NCI-H345 (cell line): Measurements from ENCODE around the gene HLA-DRB1.
"Not testable (repeated sequence)": the region's sequence is repeated elsewhere in the genome, so short reads cannot be mapped to it uniquely, and the experiment has no call there.

ENCODE experiments used
- DNase-seq: peaks from one replicate; lab custom pipeline; 2025; lab: John Stamatoyannopoulos, UW

Gene HLA-DRB1

DNA sequence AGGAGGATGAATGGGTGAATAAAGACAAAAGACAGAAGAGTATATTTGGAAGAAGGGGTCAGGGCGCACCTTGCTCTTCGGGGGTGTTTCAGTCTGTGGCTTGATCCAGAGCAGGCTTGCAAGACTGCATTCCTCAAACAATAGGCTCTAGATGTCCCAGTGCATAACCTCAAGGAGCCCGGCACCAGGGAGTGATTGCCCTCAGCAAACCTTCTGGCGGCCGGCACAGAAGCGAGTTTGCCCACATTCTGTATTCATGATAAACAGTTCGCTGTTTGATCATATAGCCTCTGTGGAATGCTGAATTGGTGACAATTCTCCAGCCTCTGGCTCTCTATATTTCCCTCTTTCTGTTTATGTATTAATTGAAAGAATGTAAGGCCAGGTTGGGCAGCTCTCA is 29.9 kb downstream of the HLA-DRB1 start:
- no peak for DNase-seq

DNA sequence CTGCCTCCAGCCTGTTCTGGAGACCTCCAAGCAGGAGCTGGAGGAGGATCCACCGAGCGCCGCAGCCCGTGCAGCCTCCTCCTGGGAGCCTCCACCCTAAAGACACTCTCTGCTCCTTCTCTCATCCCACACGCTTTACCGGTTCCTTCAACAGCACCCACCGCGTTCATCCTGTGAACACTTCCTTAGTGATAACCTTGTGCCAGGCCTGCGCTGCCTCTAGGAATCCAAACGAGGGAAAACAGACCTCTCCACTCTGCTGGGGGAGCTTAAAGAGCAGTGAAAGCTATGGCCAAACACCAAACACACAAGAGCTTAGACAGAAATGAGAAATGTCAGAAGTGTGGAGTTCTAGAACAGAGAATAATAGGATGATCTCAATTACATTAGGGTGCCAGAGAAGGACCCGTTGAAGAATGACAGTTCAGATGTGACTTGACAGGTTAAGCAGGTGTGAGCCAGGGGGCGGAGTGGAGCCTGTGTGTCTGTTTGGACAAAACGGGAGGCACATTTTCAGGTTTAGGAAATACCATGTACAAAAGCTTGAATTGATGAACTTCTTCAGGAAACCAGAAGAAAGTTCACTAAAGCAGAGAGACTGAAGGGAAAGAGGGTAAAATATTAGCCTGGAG is 31.1 kb downstream of the HLA-DRB1 start:
- no peak for DNase-seq

- no peak for DNase-seq
These were observed 35.3 kb downstream of the HLA-DRB1 start for GRCh38 chr6:32554116-32554965.

DNA sequence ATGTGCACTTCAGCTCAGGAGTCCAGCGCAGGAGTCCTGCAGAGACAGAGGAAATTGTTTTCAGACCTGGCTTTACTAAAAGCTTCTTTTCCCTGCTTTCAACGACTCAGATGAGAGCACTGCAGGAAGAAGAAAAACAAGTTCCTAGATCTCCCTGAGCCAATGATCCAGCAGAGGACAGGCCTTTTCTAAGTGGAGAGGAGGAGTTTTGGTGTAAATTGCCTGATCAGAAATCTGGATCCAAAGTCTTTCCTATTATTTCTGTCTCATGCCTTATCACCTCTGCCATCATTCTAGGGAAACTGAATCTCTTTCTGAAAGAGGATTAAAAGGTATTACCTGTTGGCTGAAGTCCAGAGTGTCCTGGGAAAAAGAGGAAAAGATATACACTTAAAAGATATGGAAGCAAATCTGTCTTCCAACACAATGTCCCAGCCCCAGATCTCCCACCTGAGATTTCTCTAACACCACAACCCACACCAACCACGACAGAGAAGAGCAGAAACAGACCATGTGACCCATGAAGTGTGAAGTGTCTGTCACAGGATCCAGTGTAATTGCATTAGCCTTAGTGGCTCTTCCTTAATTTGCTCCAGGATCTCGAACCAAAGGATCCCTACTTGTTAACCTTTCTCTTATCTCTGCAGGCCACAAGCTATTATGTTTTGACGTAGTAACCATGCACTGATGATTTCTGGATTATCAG is 36.5 kb downstream of the HLA-DRB1 start:
- DNase-seq: no peak

- DNase-seq: no peak
These were observed 38.2 kb downstream of the HLA-DRB1 start for GRCh38 chr6:32551410-32551809.

- no peak for DNase-seq
These were observed 49.8 kb downstream of the HLA-DRB1 start for GRCh38 chr6:32539839-32540238.

DNA sequence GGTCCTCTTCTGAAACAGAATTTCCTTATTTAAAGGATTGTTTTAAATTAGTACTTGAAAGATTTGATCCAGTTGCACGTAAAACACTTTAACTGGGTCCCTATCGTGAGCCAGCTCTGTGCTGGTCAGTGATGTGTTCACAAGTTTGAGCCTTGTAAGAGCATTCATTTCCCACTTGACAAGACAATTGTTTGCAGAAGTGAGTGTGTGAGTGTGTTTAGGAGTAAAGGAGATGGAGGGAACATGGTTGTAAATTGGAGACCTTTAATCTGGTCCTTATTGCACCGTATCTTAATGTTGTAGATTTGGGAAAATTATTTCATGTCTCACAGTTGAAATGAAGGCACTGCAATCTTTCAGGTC is 59.2 kb downstream of the HLA-DRB1 start:
- DNase-seq: not testable (repeated sequence)

DNA sequence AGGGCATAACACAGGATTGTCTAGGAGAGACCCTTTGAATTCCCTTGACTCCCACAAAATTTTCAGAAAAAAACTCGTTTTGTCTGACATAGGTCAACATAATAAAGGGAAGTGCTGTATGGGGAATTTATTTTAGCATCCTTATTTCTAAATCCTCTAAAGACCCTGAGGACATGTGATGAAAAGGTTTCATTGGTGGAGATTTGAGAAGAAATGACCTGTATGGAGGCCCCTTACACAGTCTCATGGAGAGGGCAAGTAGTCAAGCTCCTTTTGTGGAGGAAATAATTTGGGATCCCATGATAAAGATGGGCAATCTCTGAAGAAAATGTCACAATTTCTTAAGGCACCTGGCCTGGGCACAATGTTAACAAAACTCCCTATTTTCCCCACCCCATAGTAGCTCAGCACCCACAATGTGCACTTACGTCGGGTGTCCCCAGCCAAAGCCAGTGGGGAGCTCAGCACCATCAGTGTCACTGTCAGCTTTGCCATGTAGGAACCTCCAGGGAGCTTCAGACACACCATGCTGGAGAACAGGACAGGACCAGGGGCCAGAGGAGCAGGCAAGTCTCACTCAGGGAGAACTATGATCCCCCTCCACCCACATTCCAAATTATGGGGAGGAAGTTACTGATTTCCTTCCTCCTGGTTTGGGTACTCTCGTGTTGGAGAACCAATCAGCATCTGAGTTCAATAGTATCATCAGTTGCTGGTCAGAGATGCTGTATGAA is 59.8 kb downstream of the HLA-DRB1 start, which contains the start of gene HLA-DRB5:
TSS of gene HLA-DRB5 (minus strand) at position 591 of the 734 bp plus-strand sequence. CDS start at position 528, 63 bp downstream.
- DNase-seq: no peak
